ENCODE results near the gene CUX1. TPM values are rescaled to one million over a fixed set of nuclear protein-coding genes. Genes with fewer than 3 reads are reported as not detected.
"Not testable (repeated sequence)": the region's sequence is repeated elsewhere in the genome, so short reads cannot be mapped to it uniquely, and the experiment has no call there.

Gene CUX1
- total RNA-seq, 1 experiment from 2014 or later: 37.4 TPM

DNA sequence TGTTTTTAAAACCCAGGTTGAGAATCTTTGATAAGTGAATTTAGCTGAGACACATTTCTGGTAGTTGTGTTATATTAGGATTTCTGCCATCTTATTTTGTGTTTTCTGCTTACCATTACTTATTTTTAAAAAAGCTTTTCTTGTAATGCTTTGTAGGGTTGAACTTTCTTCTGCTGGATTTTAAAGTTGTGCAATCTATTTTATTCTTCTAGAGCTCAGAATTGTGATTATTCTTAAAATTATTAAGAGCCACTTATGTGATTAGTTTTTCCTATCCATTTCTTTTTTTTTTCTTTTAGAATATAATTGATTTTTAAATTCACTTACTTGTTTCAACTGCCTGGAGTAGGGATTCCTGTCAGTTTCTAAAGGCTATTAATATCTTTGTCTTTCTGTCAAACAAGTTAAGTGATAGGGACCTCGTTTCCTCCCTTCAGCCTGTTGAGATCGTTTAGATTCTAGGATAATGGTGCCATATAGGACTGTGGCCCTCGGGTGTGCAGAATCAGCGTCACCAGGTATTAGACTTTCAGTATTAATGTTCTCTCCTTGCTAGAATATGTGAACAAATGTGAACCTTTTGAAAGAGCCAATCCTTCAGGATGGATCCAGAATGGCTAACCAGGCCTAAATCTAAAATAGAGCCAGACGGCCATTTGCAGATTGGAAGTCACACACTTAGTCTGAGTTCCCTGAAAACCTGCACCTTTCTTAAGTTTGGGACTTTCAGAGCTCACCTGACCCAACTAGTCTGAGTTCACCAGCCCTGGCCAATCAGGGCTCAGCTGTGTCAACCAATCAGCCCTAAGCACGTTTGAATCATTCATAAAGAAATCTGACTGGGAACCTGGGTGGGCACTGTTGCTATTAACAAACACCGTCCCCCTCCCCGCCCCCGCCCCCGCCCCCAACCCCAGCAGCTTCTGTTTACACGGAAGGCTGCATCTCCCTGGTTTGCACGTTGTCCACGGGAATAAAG is 26.2 kb downstream of the CUX1 start:
- DNase-seq (ENCODE audit: low read depth): no peak
- in situ Hi-C loops (cut with HindIII; ENCODE audit: low pct_unique_long_range_greater_than_20kb, low sequenced_read_pairs): no loop called here

DNA sequence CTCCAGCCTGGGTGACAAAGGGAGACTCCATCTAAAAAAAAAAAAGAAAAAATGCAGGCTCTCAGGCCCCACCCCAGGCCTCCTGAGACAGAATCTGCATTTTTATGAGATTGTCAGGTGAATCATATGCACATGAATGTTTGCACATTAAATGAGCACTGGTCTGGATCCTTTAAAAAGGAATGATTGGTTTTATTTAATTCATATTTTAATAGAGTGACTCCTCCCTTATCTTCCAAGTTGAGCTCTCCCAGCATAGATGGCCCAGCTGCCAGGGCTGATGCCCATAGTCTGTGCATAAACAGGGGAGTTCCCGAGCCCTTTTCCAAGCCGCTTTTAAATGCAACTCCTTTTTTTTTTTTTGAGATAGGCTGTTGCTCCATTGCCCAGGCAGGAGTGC is 28.5 kb downstream of the CUX1 start:
- no peak for DNase-seq (ENCODE audit: low read depth)
- in situ Hi-C loops (cut with HindIII; ENCODE audit: low pct_unique_long_range_greater_than_20kb, low sequenced_read_pairs): no loop called here

DNA sequence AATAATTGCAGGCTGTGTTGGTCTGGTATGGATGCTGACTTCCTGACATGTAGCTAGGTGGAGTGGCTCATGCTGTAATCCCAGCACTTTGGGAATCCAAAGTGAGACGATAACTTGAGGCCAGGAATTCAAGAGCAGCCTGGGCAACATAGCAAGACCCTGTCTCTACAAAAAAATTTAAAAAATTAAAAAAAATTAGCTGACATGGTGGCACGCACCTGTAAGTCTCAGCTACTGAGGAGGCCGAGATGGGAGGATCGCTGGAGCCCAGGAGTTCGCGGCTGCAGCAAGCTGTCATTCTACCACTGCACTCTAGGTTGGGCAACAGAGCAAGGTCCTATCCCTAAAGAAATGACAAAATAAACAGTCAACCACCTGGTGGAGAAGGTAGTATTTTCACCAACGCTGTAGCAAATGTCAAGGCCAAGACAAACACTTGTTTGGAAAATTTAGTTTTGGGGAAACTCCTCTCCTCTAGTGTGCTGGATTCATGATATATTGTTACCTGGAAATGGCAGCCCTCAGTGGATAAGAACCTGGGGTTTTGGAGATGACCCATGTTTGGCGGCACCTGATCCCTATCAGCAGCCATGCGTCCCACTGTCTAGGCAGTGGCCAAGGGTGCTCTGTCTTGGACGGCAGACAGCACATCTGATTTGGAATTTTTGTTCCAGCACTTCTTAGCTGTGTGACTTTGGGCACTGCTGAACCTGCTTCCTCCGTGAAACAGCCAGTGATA is 29.5 kb downstream of the CUX1 start:
- peak; percentile 17 for DNase-seq (ENCODE audit: low read depth)
- in situ Hi-C loops (cut with HindIII; ENCODE audit: low pct_unique_long_range_greater_than_20kb, low sequenced_read_pairs): no loop called here

DNA sequence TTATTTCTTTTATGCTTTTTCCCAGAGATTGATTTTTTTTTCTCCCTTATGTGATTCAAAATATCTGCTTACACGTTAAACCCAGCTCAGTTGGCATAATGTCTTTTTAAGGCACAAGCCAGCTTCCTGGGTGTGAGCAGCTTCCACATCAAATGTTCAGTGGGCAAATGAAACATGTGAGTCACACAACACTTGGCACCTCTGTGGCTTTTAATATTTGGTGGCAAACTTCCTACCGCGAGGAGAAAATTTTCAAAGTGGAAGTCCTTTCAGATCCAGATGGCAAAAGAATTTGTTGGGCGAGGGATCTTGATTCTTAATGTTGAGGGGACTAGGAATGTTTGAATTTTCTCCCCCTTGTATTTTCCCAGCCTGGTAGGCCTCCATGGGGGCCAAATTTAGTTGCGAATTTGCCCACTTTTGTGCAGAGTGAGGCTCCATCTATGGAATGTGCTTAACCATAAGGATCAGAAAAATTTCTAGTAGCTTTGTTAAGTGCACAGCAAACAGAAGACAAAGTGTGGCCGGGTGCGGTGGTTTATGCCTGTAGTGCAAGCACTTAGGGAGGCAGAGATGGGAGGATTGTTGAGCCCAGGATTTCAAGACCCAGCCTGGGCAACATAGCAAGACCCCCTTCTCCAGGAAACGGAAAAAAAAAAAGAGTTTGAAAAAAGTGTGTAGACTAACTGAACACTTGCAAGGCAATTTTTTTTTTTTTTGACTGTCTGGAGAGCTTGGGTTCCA is 31.0 kb downstream of the CUX1 start:
- no peak for DNase-seq (ENCODE audit: low read depth)

DNA sequence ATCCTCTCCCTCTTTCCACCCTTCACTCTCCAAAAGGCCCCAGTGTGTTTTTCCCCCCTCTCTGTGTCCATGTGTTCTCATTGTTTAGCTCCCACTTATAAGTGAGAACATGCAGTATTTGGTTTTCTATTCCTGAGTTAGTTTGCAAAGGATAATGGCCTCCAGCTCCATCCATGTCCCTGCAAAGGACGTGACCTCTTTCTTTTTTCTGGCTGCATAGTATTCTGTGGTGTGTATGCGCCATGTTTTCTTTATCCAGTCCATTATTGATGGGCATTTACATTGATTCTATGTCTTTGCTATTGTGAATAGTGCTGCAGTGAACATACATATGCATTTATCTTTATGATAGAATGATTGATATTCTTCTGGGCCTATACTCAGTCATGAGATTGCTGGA is 31.9 kb downstream of the CUX1 start:
- in situ Hi-C loops (cut with HindIII; ENCODE audit: low pct_unique_long_range_greater_than_20kb, low sequenced_read_pairs); DNase-seq (ENCODE audit: low read depth): not testable (repeated sequence)

More for the DNA sequence above, 31.0 kb downstream of the CUX1 start:
- in situ Hi-C loops (cut with HindIII; ENCODE audit: low pct_unique_long_range_greater_than_20kb, low sequenced_read_pairs): no loop called here

DNA sequence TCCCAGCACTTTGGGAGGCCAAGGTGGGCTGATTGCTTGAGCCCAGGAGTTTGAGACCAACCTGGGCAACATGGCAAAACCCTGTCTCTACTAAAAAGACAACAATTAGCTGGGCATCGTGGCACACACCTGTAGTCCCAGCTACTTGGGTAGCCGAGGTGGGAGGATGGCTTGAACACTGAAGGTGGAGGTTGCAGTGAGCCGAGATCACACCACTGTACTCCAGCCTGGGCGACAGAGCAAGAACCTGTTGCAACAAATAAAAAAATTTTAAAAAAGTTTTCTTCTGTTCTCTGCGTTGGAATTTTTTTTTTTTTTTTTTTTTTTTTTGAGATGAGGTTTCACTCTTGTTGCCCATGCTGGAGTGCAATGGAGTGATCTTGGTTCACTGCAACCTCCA is 34.9 kb downstream of the CUX1 start:
- DNase-seq (ENCODE audit: low read depth); in situ Hi-C loops (cut with HindIII; ENCODE audit: low pct_unique_long_range_greater_than_20kb, low sequenced_read_pairs): not testable (repeated sequence)

DNA sequence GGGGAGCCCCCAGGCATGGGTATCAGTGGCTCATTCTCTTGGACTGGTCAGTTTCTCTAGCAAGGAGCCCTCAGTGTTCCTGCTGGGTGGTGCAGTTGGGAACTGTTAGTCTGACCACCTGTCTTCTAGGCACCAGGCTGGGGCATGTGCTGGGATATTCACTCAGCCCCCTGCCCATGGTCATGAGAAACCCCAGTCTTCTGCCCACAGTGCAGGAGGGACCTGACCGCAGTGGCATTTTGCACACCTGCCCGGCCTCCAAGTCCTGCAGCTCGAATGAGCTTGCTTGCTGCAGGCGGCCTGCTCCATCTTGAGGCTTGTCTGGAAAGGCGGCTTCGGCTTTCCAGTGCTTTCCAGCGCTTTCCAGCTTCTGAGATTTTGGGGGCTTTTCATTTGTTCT is 36.3 kb downstream of the CUX1 start:
- in situ Hi-C loops (cut with HindIII; ENCODE audit: low pct_unique_long_range_greater_than_20kb, low sequenced_read_pairs): no loop called here
- no peak for DNase-seq (ENCODE audit: low read depth)

DNA sequence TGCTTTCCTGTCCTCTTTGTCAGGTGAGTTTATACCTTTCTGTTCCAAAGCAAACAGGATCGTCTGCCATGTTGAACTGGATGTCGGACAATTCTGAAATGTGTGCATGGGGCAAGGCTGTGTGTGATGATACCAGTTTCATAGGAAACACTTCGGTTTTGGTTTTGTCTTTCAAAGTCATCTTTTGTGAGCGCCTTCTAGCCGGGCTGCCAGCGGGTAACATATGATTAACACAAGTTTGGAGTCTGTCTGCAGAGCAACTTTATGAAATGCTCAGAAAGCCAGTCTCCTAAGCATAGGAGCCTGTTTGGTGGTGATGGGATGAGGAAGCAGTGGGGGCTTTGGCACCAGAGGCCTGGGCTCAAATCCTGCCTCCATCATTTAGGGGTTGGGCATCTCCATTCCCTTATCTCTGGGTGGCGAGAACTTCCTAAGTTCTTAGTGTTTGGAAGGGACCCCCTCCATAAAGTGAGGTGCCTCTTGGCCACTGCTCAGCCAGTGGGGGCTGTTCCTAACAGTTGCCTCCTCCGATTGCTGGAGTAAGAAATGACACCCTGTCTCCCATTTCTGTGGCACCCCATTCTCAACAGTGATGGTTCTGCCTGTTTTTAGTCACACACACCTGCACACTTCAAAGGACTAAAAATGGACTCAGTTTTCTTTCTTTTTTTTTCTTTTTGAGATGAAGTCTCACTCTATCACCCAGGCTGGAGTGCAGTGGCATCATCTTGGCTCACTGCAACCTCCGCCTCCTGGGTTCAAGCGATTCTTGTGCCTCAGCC is 36.8 kb downstream of the CUX1 start:
- no peak for DNase-seq (ENCODE audit: low read depth)
- in situ Hi-C loops (cut with HindIII; ENCODE audit: low pct_unique_long_range_greater_than_20kb, low sequenced_read_pairs): no loop called here

DNA sequence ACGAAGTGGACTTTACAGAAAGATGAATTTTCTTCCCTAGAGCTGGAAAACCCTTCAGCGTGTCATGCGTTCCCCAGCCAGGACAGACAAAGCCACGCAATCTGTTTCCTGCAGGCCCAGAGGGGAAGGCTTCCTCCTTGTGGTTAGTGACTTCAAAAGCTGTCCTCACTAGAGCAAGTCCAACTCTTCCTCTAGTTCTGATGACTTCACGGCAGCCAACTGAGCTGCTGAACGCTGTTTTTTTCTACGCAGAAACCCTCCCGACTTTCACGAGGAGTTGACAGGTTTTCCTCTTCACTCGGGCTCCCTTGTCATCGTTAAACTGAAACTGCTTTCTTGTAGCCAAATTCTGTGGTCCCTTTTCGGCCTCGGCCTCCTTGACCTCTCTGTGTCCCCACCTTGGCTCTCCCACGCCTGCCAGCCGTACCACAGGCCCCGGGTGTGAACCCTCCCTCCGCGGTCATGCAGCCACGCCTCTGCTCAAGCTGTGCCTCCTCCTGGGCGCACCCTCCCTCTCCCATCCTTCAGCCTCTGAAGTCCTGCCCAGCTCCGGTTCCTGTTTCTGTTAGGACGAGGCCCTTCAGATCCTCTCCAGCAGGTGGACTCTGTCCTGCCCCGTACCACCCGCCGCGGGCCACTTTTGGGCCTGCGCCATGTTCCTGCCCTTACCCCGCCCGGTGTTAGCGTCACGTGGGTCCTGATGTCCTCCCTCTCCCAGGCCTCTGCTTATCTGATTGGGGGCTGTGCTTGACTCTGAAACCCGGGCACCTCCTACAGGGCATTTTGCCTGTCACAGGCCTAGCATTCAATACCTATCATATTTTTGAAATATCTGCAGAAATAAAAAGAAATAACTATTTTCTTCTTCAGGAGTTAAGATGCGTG is 39.3 kb downstream of the CUX1 start:
- in situ Hi-C loops (cut with HindIII; ENCODE audit: low pct_unique_long_range_greater_than_20kb, low sequenced_read_pairs): no loop called here
- peak; percentile 99 for DNase-seq (ENCODE audit: low read depth)

DNA sequence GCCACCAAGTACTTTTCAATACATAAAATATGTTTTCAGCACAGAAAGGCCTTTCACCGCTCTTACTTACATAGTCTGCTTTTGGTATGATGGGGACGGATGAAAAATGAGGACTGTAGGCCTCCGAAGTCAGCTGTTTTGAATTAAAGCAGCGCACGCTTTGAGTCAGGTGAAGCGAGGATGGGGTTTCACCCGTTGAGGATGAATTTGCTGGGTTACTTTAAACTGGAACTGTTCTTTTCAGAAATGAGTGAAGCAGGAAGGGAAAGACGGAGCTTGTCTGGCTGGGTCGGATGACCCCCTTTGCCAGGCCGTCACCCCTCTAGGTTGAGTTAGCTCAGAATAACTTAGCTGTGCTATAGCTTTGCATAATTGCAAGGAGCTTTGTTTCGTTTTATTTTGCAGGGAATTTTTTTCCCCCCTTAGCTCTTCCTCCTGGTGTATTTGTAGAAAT is 40.0 kb downstream of the CUX1 start:
- in situ Hi-C loops (cut with HindIII; ENCODE audit: low pct_unique_long_range_greater_than_20kb, low sequenced_read_pairs): no loop called here
- DNase-seq (ENCODE audit: low read depth): no peak

DNA sequence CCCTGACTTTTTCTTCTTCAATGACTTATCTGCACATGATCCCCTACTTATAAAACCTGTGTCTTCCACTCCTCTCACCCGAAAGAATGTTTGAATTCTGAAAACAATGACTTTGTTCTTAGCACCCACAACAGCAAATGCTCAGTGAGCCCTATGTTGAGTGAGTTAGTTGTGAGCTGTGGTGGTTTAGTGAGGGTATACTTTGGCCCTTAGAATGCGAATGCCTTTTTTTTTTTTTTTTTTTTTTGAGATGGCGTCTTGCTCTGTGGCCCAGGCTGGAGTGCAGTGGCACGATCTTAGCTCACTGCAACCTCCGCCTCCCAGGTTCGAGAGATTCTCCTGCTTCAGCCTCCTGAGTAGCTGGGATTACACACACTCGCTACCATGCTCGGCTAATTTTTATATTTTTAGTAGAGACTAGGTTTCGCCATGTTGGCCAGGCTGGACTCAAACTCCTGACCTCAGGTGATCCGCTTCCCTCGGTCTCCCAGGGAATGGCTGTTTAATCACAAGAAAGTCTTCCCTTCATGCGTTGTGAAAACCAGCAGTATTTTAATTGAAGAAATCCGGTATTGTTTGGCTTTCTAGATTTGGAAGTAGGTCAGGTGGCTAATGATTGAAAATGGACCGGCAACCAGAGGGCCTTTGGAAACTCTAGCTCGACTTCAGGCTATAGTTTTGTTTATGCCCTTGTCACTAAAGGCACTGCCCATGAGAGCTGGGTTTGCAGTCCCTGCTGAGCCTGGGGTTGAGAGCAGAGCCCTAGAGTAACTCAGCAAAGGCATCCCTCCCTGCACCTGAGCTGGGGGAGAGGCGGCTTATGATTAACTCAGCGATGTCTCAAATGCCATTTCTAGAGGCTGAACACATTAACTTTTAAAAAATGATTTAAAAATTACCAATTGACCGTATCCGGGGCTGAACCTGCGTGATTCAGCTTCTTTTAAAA is 41.3 kb downstream of the CUX1 start:
- peak; percentile 75 for DNase-seq (ENCODE audit: low read depth)
- in situ Hi-C loops (cut with HindIII; ENCODE audit: low pct_unique_long_range_greater_than_20kb, low sequenced_read_pairs): no loop called here

DNA sequence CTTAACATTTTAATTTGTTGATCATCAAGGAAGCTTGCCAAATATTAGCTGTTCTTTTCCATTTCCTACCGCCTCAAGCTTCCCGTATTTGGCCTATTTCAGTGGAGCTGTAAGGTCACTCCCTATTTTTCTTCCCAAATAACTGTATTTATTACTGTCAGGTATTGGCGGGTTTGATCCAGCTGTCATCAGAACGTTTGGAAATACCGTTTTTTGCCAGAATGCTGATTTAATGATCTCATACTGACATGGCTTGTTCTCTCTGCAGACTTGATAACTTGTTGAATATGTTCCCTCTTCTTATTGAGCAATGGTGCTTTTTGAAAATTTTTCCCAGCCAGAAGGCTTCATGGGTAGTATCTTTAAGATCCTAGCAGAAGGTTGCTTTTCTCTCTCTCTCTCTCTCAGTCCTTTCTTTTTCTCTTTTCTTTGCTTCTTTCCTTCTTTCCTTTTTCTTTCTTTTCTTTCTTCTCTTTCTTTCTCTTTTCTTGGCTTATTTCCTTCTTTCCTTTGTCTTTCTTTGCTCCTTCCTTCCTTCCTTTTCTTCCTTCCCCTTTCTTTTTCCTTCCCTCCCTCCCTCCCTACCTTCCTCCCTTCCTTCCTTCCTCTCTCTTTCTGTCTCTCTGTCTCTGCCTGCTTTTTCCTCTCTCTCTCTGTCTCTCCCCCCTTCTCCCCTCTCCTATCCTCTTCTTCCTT is 42.1 kb downstream of the CUX1 start:
- in situ Hi-C loops (cut with HindIII; ENCODE audit: low pct_unique_long_range_greater_than_20kb, low sequenced_read_pairs): no loop called here
- no peak for DNase-seq (ENCODE audit: low read depth)

DNA sequence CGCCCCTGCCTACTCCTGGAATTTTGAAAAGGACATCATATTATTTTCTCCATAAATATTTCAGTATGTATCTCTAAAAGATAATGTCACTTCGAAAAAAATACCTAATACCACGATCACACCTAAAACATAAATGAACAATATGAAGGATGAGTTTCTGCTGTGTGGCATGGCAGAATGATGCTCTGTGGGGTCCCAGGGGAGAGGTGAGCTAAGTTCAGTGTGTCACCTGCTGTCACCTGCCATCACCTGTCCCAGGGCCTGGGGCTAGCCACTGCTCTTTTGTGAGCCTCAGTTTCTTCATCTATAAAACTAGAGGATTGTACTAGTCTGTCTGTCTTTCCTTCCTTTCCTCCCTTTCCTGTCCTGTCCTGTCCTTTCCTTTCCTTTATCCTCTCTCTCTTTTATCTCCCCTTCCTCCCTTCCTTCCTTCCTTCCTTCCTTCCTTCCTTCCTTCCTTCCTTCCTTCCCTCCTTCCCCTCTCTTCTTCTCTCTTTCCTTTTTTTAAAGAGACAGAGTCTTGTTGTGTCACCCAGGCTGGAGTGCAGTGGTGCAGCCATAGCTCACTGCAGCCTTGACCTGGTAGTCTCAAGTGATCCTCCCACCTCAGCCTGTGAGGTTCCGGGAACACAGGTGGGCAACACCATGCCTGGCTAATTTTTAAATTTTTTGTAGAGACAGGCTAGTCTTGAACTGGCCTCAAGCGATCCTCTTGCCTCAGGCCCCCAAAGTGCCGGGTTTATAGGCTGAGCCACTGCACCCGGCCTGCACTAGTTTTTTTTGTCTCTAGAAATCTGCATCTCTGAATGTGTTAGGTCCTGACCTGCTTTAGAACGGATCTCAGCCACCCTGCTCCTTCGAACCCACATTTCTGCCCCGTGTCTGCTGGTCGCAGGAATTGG is 43.1 kb downstream of the CUX1 start:
- no peak for DNase-seq (ENCODE audit: low read depth)
- in situ Hi-C loops (cut with HindIII; ENCODE audit: low pct_unique_long_range_greater_than_20kb, low sequenced_read_pairs): no loop called here

DNA sequence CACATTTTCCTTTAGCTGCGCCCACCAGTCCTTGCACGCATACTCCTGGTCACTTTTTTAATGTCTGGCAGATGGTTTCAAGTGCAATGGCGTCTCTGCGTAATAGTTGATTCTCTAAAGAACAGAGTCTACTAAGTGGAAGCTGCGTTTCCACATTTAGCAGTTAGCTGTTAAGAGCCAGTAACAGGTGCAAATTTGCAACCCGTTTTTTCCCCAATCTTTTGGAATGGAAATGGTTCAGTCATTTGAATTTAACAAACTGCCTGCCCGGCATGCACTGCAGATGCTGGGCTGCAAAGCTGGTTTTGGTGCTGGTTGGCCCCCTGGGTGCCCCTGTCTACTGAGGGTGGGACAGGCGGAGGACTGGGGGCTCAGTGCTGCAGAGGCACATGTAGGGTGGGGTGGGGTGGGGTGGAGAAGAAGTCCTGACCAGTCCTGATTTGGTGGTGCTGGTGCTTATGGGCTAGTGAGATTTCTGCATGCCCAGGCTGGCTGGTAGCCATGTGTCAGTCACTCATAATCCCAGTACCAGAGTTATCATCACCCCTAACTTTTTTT is 43.9 kb downstream of the CUX1 start:
- DNase-seq (ENCODE audit: low read depth): no peak
- in situ Hi-C loops (cut with HindIII; ENCODE audit: low pct_unique_long_range_greater_than_20kb, low sequenced_read_pairs): no loop called here
